HTERT RPE-1 (cell line): ENCODE results near the gene GOLGA2.
"Not testable (repeated sequence)": the region's sequence is repeated elsewhere in the genome, so short reads cannot be mapped to it uniquely, and the experiment has no call there.

ENCODE experiments used
- in situ Hi-C: fragments of 300-500 bp; cut with MboI; formaldehyde crosslinking; loops from 4 replicates; pipeline ENCODE4 v1.14.3; 2020; ENCODE audit warnings: low sequenced_read_pairs

The GOLGA2 gene

DNA sequence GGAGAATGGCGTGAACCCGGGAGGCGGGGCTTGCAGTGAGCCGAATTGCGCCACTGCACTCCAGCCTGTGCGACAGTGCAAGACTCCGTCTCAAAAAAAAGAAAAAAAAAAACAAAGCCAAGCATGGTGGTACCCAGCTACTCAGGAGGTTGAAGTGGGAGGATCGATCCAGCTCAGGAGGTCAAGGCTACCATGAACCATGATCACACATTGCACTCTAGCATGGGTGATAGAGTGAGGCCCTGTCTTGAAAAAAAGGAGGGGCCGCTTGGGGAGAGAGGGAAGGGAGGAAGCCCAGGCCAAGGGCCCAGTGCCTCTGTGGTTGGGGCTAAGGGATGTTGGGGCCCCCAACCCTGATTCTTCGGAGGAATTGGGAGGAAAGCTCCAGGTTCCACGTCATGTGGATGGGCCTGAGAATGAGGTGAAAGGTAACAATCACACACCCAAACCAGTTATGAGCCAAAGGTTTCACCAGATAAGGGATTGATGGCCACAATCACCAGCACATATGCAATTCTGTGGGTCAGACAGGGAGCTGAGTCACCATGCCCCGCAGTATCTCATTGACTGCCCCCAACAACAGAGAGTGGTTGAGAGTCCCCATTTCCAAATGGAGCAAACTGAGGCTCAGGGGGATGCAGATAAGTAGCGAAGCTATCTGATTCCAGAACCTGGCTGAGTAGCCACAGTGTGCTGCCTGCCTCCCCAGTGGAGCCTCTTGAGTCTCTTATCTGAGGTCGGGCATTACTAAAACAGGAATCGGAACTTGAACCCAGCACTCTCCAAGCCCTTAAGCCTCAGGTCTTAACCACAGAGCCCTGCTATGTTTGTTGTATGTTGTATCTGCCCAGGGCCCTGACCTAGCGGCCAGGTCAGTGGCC lies 20.8 kb upstream of the GOLGA2 start:
- in situ Hi-C loops, result no loop called here

DNA sequence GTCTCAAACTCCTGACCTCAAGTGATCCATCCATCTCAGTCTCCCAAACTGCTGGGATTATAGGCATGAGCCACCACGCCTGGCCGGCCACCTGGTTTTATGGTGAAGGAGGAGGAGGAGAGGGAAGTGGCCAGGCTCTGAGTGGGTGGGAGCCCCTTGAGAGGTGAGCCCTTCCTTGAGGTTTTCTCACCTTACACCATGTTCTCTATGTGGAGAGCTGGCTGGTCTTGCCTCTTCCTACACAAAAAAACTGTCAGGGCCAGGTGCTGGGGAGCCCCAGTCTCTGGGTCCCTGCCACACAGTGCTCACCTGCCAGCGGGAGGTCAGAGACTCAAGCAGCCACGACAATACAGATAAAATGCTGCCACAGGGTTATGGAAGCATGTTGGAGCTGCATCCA lies 18.3 kb upstream of the GOLGA2 start:
- in situ Hi-C loops, result no loop called here

DNA sequence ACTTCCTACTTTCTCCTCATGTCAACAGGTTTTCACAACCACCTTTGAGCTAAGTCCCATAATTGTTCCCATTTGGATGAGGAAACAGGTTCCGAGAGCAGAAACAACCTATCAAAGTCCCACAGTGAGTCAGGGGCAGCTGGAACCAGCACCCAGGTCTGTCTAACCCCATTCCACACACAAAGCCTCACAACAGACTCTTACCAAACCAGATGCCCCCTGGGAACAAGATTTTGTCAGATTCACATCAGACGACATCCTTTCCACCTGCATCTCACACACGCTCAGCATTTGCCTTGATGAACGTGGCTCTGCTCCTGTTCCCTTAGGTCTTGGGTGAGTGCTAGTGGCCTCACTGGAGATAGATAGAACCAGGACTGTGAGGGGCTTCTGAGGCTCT lies 17.3 kb upstream of the GOLGA2 start:
- in situ Hi-C loops, result no loop called here

DNA sequence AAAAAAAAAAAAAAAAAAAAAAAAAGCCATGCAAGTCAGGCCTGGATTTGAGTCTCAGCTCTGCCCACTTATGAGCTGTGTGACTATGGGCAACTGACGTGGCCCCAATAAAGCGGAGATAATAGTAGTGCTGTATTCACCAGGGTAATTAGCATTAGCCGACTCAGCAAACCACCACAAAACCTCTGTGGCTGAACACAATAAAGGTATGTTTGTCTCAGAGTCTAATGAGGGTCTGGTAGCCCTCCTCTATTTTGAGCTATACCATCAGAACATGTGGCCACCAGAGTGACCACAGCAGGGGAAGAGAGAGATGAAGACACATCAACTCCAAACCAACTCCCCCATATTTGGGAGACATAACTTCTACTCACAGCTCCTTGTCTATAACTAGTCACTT lies 16.2 kb upstream of the GOLGA2 start:
- in situ Hi-C loops, result no loop called here

GRCh38 chr9:128288273-128289004 lies 12.6 kb upstream of the GOLGA2 start:
- in situ Hi-C loops, result no loop called here

- in situ Hi-C loops, result no loop called here
These were observed 10.6 kb upstream of the GOLGA2 start for GRCh38 chr9:128286440-128286839.

- in situ Hi-C loops, result no loop called here
These were observed 9.4 kb upstream of the GOLGA2 start for GRCh38 chr9:128285033-128285784.

DNA sequence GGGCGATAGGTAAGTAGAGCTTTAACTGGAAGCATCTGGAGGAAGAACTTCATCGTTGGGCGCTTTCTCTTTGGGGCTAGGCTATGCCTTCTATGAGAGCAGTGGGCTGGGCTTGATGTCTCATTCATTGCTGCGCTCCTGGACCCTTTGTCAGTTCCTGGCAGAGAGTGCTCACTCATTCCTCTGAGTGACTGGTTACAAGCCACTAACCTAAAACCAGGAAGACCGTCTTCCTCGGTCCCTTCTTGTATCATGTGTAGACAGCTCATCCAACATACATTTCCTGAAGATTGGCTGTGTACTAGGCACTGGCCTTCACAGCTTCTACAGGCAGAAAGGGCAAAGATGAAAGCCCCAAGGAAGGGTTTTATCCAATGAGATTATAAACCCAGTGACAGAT lies 6.7 kb upstream of the GOLGA2 start:
- in situ Hi-C loops, result no loop called here

DNA sequence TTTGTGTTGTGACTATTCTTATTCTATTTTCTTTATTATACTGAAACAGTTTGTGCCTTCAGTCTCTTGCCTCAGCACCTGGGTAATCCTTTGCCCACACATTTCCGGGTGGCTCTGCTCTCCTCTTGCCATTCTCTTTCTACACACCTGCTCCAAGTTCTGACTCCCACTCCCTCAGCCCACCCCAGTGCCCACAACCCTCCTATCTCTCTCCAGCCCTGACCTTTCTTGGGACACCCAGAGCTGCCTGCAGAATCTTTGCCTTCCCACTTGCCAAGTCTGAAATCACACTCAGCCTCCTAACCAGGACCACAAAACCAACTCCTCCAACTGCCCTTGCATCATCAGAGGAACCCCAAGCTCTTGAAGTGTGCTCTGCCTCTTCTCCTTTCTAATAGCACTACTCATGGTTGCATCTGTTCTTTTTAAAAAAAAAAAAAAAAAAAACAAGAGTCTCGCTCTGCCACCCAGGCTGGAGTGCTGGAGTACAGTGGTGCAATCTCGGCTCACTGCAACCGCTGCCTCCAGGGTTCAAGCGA lies 4.3 kb upstream of the GOLGA2 start:
- in situ Hi-C loops, result no loop called here

- in situ Hi-C loops, result not testable (repeated sequence)
These were observed 3.6 kb upstream of the GOLGA2 start for GRCh38 chr9:128279088-128280073.

DNA sequence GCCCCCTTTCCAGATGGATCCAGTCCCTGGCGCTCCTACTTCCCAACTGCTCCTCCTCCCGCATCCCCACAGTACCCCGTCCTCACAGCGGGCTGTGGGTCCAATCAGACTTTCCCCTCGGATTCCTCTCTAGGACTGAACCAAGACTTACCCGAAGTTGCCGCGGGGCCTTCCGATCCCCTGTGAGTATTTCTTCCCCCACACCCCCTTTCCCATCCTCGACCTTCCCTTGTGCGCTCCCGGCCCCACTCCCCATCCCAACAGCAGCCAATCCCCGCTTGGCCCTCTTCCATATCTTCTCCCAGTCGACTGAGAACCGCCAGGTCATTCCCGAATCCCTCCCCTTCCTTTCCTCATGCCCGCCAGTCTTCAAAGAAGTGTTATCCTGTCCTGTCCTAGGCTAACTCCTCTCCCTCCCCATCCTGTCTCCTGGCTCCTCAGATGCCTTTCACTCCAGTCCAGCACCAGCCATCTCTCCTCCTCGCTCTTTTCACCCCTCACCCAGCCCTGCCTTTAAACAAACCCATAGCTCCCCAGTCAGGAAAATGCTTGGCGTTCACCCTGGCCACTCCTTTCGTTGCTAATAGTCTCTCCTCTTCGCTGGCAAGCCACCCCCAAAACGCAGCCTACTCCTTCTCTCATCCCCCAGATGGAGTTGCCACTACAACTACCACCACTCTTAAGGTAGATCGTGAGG lies 915 bp upstream of the GOLGA2 start:
- in situ Hi-C loops, result no loop called here

GRCh38 chr9:128276008-128276573 lies 284 bp upstream of the GOLGA2 start, which contains the start of gene SWI5:
SWI5 (plus strand) TSS chr9:128276276.
- in situ Hi-C loops, result no loop called here

GRCh38 chr9:128274245-128274644 lies 1.6 kb downstream of the GOLGA2 start:
- in situ Hi-C loops, result no loop called here

DNA sequence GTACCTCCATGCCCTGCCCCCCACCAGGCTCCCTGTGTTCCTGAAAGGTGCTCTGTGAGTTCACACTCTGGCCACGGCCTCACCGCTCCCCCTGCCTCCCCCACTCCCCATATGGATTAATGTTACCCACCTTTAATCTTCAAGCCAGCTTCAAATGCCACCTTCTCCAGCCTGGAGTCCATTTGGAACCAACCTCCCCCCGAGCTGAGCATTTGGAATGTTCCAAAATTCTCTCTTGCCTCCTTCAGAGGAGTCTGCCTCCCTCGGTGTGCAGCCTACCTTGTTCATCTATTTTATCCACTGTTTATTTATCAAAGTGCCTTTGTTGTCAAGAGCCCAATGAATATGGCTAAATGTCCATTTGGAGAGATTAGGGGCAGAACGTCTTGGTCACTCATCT lies 4.3 kb downstream of the GOLGA2 start:
- in situ Hi-C loops, result no loop called here

DNA sequence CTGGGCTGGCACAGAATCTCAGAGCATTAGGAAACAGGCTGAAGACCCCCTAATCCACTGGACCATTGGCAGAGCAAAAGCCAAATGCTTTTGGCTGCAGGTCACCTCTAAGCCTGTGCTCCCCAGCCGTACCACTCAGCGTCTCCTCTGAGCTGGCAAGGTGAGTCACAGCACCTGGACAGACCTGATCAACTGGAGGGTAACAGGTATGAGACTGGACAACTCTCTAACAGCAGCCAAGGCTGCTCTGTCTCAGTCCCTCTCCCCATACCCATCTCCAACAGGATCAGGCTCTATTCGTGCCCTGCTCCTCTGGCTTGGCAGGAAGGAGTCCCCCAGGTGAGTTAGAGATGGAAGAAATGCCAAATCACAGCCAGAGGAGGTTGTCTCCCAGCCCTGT lies 4.7 kb downstream of the GOLGA2 start:
- in situ Hi-C loops, result no loop called here

GRCh38 chr9:128266868-128267590 lies 8.8 kb downstream of the GOLGA2 start:
- in situ Hi-C loops, result no loop called here

GRCh38 chr9:128265348-128265847 lies 10.4 kb downstream of the GOLGA2 start:
- in situ Hi-C loops, result no loop called here

GRCh38 chr9:128262687-128263086 lies 13.1 kb downstream of the GOLGA2 start:
- in situ Hi-C loops, result no loop called here
